ENCODE measurements around the gene SYNJ2.

The SYNJ2 gene

GRCh38 chr6:158009935-158010585 lies 28.4 kb downstream of the SYNJ2 start:
- no peak overlapping the region for H3K4me3 ChIP-seq (ENCODE audit: control insufficient read depth, low read depth, low read length)
- TF ChIP-seq CTCF (IDR thresholded peaks at IDR 0.05; ENCODE audit: control insufficient read depth, insufficient read depth, low read depth, low read length, missing control alignments): no peak
- DNase-seq (ENCODE audit: low read depth): no peak

- DNase-seq (ENCODE audit: low read depth): no peak
- no peak for TF ChIP-seq CTCF (IDR thresholded peaks at IDR 0.05; ENCODE audit: control insufficient read depth, insufficient read depth, low read depth, low read length, missing control alignments)
- H3K4me3 ChIP-seq (ENCODE audit: control insufficient read depth, low read depth, low read length): no peak overlapping the region
Measured at GRCh38 chr6:158010591-158011477, 29.2 kb downstream of the SYNJ2 start.

- no peak for DNase-seq (ENCODE audit: low read depth)
- H3K4me3 ChIP-seq (ENCODE audit: control insufficient read depth, low read depth, low read length): no peak overlapping the region
- no peak for TF ChIP-seq CTCF (IDR thresholded peaks at IDR 0.05; ENCODE audit: control insufficient read depth, insufficient read depth, low read depth, low read length, missing control alignments)
Measured at GRCh38 chr6:158011478-158011920, 29.8 kb downstream of the SYNJ2 start.

GRCh38 chr6:158011980-158012566 lies 30.4 kb downstream of the SYNJ2 start:
- no peak overlapping the region for H3K4me3 ChIP-seq (ENCODE audit: control insufficient read depth, low read depth, low read length)
- no peak for TF ChIP-seq CTCF (IDR thresholded peaks at IDR 0.05; ENCODE audit: control insufficient read depth, insufficient read depth, low read depth, low read length, missing control alignments)
- no peak for DNase-seq (ENCODE audit: low read depth)

- TF ChIP-seq CTCF (IDR thresholded peaks at IDR 0.05; ENCODE audit: control insufficient read depth, insufficient read depth, low read depth, low read length, missing control alignments): no peak
- no peak overlapping the region for H3K4me3 ChIP-seq (ENCODE audit: control insufficient read depth, low read depth, low read length)
- DNase-seq (ENCODE audit: low read depth): no peak
Measured at GRCh38 chr6:158013904-158014504, 32.3 kb downstream of the SYNJ2 start.

GRCh38 chr6:158014505-158015187 lies 33.0 kb downstream of the SYNJ2 start:
- no peak for TF ChIP-seq CTCF (IDR thresholded peaks at IDR 0.05; ENCODE audit: control insufficient read depth, insufficient read depth, low read depth, low read length, missing control alignments)
- H3K4me3 ChIP-seq (ENCODE audit: control insufficient read depth, low read depth, low read length): no peak overlapping the region
- DNase-seq (ENCODE audit: low read depth): no peak

Data from AG09309 (cell line).